ENCODE data around the gene NHERF2. TPM values are rescaled to one million over a fixed set of nuclear protein-coding genes. Genes with fewer than 3 reads are reported as not detected.
A peak's percentile ranks its signal among the peaks of the same experiment; 100 is the strongest.

The NHERF2 gene
- total RNA-seq, 1 experiment from 2014 or later = 174 TPM

GRCh38 chr16:2008009-2008526 is 18.6 kb upstream of the NHERF2 start:
- H3K27ac ChIP-seq (ENCODE audit: low read length) = peak overlapping the region; percentile 91
- TF ChIP-seq CTCF (IDR thresholded peaks at IDR 0.05) (no peak), REST (IDR thresholded peaks at IDR 0.05; ENCODE audit: insufficient read depth in 1 of 2, low read depth in 2 of 2, low read length in 1 of 2) (no peak), SIN3A (IDR thresholded peaks at IDR 0.05; ENCODE audit: borderline replicate concordance, insufficient read depth, low read depth, low read length) (no peak), TCF7L2 (IDR thresholded peaks at IDR 0.05; ENCODE audit: low read depth, low read length) (no peak), POLR2AphosphoS5 (IDR thresholded peaks at IDR 0.05; ENCODE audit: low read depth, low read length) (no peak)
- peaks cover 47% of the 10 kb centered on the region for H3K4me1 ChIP-seq (ENCODE audit: control insufficient read depth, insufficient read depth, low read length)
- in situ Hi-C loops (cut with HindIII; ENCODE audit: low pct_unique_long_range_greater_than_20kb, low sequenced_read_pairs) (no loop called here), intact Hi-C loops (cut with micrococcal nuclease; ENCODE audit: unreplicated experiment) (no loop called here)
- peak overlapping the region; percentile 85 to 94 for H3K4me3 ChIP-seq (ENCODE audit: low read depth in 2 of 2, low read length in 2 of 2)
- ATAC-seq (no peak), DNase-seq (ENCODE audit: low read depth, low spot score) (no peak)
- H3K36me3 ChIP-seq (ENCODE audit: control insufficient read depth, insufficient read depth, low read length) = no peaks in the 10 kb centered on the region; the same call in 1 of the 2 replicates
- ChIA-PET POLR2A (interaction anchor here (0.6 kb wide), 2 partner anchors 13 to 48 kb away, joined by 3 to 6 read pairs; no protein-coding TSS in a partner anchor), CTCF (no interaction called here)
- H3K27me3 ChIP-seq (ENCODE audit: control insufficient read depth, insufficient read depth, low read length) = no peaks in the 10 kb centered on the region
- H3K9me3 ChIP-seq (ENCODE audit: control insufficient read depth, insufficient read depth, low read depth, low read length) = no peaks in the 10 kb centered on the region
- BruUV-seq (replicated peaks) = TSS peak; percentile 95

DNA sequence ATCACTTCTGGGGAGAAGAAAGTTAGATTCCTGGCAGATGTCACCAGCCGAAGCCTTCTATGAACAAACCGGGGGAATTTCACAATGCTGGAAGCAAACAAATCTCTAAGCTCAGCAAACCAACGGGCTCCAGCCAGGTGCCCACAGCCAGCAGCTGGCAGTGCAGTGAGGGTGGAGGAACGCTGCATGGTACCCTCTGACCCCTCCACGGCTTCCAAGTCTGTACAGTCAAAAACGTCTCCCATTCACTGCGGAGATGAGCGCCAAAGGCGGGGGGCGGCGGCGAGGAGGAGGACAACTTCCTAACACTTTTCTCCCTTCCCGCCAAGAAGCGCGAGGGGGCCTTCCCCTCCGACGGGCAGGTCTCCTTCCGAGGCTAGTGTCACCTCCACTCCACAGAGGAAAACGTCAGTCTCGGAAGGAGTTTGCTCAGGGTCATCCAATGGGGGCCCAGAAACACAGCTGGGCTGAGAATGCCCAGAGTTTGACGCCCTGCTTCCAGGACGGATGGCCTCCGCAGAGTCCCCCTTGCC is 18.0 kb upstream of the NHERF2 start:
- CTCF ChIA-PET = no interaction called here
- no TSS peak for BruUV-seq (replicated peaks)
- DNase-seq (ENCODE audit: low read depth, low spot score) = no peak
- TF ChIP-seq POLR2AphosphoS5 (IDR thresholded peaks at IDR 0.05; ENCODE audit: low read depth, low read length) = no peak
- TF ChIP-seq CTCF (IDR thresholded peaks at IDR 0.05) = no peak
- TF ChIP-seq SIN3A (IDR thresholded peaks at IDR 0.05; ENCODE audit: borderline replicate concordance, insufficient read depth, low read depth, low read length) = no peak
- TF ChIP-seq TCF7L2 (IDR thresholded peaks at IDR 0.05; ENCODE audit: low read depth, low read length) = no peak
- TF ChIP-seq REST (IDR thresholded peaks at IDR 0.05; ENCODE audit: insufficient read depth in 1 of 2, low read depth in 2 of 2, low read length in 1 of 2) = no peak
- peaks cover 47% of the 10 kb centered on the region for H3K4me1 ChIP-seq (ENCODE audit: control insufficient read depth, insufficient read depth, low read length)
- H3K9me3 ChIP-seq (ENCODE audit: control insufficient read depth, insufficient read depth, low read depth, low read length) = no peaks in the 10 kb centered on the region
- peak overlapping the region; percentile 85 to 94 for H3K4me3 ChIP-seq (ENCODE audit: low read depth in 2 of 2, low read length in 2 of 2)
- in situ Hi-C loops (cut with HindIII; ENCODE audit: low pct_unique_long_range_greater_than_20kb, low sequenced_read_pairs) (no loop called here), intact Hi-C loops (cut with micrococcal nuclease; ENCODE audit: unreplicated experiment) (no loop called here)
- ATAC-seq = no peak
- H3K27ac ChIP-seq (ENCODE audit: low read length) = peak overlapping the region; percentile 91
- H3K27me3 ChIP-seq (ENCODE audit: control insufficient read depth, insufficient read depth, low read length) = no peaks in the 10 kb centered on the region
- POLR2A ChIA-PET = interaction anchor here (0.6 kb wide), 1 partner anchor 12 kb away, joined by 3 read pairs; no protein-coding TSS in a partner anchor
- no peaks in the 10 kb centered on the region; the same call in 1 of the 2 replicates for H3K36me3 ChIP-seq (ENCODE audit: control insufficient read depth, insufficient read depth, low read length)

Data from Panc1 (cell line).